SK-N-SH (cell line): ENCODE results near the gene JMJD8. TPM values are rescaled to one million over a fixed set of nuclear protein-coding genes. Genes with fewer than 3 reads are reported as not detected.

Source experiments
- CTCF ChIA-PET: fragments of 300-600, 350-600 bp; formaldehyde crosslinking; extraction: SDS; loops from one replicate; lab custom pipeline; 2021; lab: Yijun Ruan, JAX
- POLR2A ChIA-PET: fragments of 350-600 bp; sonication (Branson Sonifier 250); formaldehyde crosslinking; extraction: SDS; loops from one replicate; lab custom pipeline; 2020; ENCODE audit warnings: antibody characterized with exemption, inconsistent platforms; lab: Yijun Ruan, JAX
- DNase-seq: peaks from one replicate; pipeline ENCODE4 v3.0.0; 2012
- H2AFZ ChIP-seq: fragments of 200-600 bp; sonication (generic); 2 replicates; pipeline ENCODE4 v1.8.1; 2016; ENCODE audit warnings: antibody characterized with exemption, mild to moderate bottlenecking, low read depth
- H3F3A ChIP-seq: fragments of 200-600 bp; sonication (generic); replicated peaks from 2 replicates; pipeline ENCODE3; 2016; ENCODE audit warnings: antibody characterized with exemption, mild to moderate bottlenecking; ENCODE audit not compliant: insufficient read depth
- H3K27ac ChIP-seq, 2 experiments: fragments of 200-500 bp in 1 of 2; fragments of 200-600 bp in 1 of 2; sonication (Bioruptor generic) in 1 of 2; sonication (generic), shearing (Covaris generic) in 1 of 2; 2 replicates each; pipeline versions ENCODE4 v1.5.1 to v1.6.1; 2014 to 2016; ENCODE audit warnings: low read depth in 2 of 2, inconsistent platforms in 1 of 2, low read length in 1 of 2, mild to moderate bottlenecking in 1 of 2, mixed read lengths in 1 of 2
- H3K27me3 ChIP-seq: fragments of 200-600 bp; sonication (generic), shearing (Covaris generic); 2 replicates; pipeline ENCODE4 v1.6.1; 2016; ENCODE audit warnings: mixed run types; ENCODE audit not compliant: insufficient read depth
- H3K36me3 ChIP-seq, 2 experiments: fragments of 200-500 bp in 1 of 2; fragments of 200-600 bp in 1 of 2; sonication (Bioruptor generic) in 1 of 2; sonication (generic) in 1 of 2; replicated peaks in 1 of 2; 2 replicates each; pipeline versions ENCODE3 to v1.5.1; 2014 to 2016; ENCODE audit warnings: low read length in 1 of 2, mild to moderate bottlenecking in 1 of 2; ENCODE audit not compliant: insufficient read depth in 2 of 2, control insufficient read depth in 1 of 2
- H3K4me1 ChIP-seq, 2 experiments: fragments of 200-500 bp in 1 of 2; fragments of 200-600 bp in 1 of 2; sonication (Bioruptor generic) in 1 of 2; sonication (generic), shearing (Covaris generic) in 1 of 2; 2 replicates each; pipeline versions ENCODE4 v1.5.1 to v1.6.1; 2014 to 2016; ENCODE audit warnings: low read depth in 1 of 2, low read length in 1 of 2, mixed run types in 1 of 2; ENCODE audit not compliant: insufficient read depth in 2 of 2, control insufficient read depth in 1 of 2
- H3K4me2 ChIP-seq: fragments of 200-600 bp; sonication (generic), shearing (Covaris generic); 2 replicates; pipeline ENCODE4 v1.6.1; 2017; ENCODE audit warnings: mixed run types
- H3K4me3 ChIP-seq, 2 experiments: fragments of 200-500 bp in 1 of 2; fragments of 200-600 bp in 1 of 2; sonication (Bioruptor generic) in 1 of 2; sonication (generic), shearing (Covaris generic) in 1 of 2; 2 replicates each; pipeline versions ENCODE4 v1.5.1 to v1.8.1; 2014 to 2016; ENCODE audit warnings: low read depth in 2 of 2, inconsistent platforms in 1 of 2, low read length in 1 of 2, mild to moderate bottlenecking in 1 of 2, mixed read lengths in 1 of 2, moderate library complexity in 1 of 2
- H3K79me2 ChIP-seq: fragments of 200-600 bp; sonication (generic); 2 replicates; pipeline ENCODE4 v1.8.1; 2017; ENCODE audit warnings: mild to moderate bottlenecking; ENCODE audit not compliant: insufficient read depth
- H3K9ac ChIP-seq: fragments of 200-600 bp; sonication (generic); 2 replicates; pipeline ENCODE4 v1.6.1; 2017; ENCODE audit warnings: mixed run types
- H3K9me2 ChIP-seq: fragments of 200-600 bp; sonication (generic); 2 replicates; pipeline ENCODE4 v1.6.1; 2017; ENCODE audit warnings: mixed run types
- H3K9me3 ChIP-seq: fragments of 200-600 bp; sonication (generic); 2 replicates; pipeline ENCODE4 v1.6.1; 2017; ENCODE audit warnings: mixed run types, mild to moderate bottlenecking, moderate library complexity
- H4K20me1 ChIP-seq: fragments of 200-600 bp; sonication (generic); 2 replicates; pipeline ENCODE4 v1.6.1; 2017; ENCODE audit warnings: mild to moderate bottlenecking, mixed run types; ENCODE audit not compliant: insufficient read depth
- CHD2 ChIP-seq: fragments of 150-350 bp; IDR thresholded peaks from 2 replicates; pipeline ENCODE4 v1.6.1; 2018; ENCODE audit warnings: low read length; ENCODE audit not compliant: partially characterized antibody
- MAX ChIP-seq: IDR thresholded peaks from 2 replicates; pipeline ENCODE4 v1.4.0; 2012; ENCODE audit warnings: low read depth
- NRF1 ChIP-seq: IDR thresholded peaks from 2 replicates; pipeline ENCODE4 v1.6.1; 2012; ENCODE audit warnings: low read depth, mild to moderate bottlenecking, low read length
- RCOR1 ChIP-seq: fragments of 150-350 bp; IDR thresholded peaks from 2 replicates; pipeline ENCODE4 v1.6.1; 2017; ENCODE audit warnings: antibody characterized with exemption, low read length
- REST ChIP-seq: IDR thresholded peaks from 2 replicates; pipeline ENCODE4 v1.6.1; 2012; ENCODE audit warnings: mild to moderate bottlenecking, low read depth, low read length, moderate library complexity
- SIN3A ChIP-seq: IDR thresholded peaks from 2 replicates; pipeline ENCODE4 v1.6.1; 2012; ENCODE audit warnings: low read depth, mild to moderate bottlenecking, low read length, moderate library complexity, borderline replicate concordance
- SMC3 ChIP-seq: IDR thresholded peaks from 2 replicates; pipeline ENCODE4 v1.6.1; 2012; ENCODE audit warnings: low read depth, low read length, improper control_type of control experiment
- USF2 ChIP-seq: fragments of 150-350 bp; IDR thresholded peaks from 2 replicates; pipeline ENCODE4 v1.6.1; 2017; ENCODE audit warnings: antibody characterized with exemption, low read length, low read depth, borderline replicate concordance
- WGBS: methylation state at CpG from one replicate; pipeline ENCODE4 v1.1.6; 2017; ENCODE audit warnings: low lambda C conversion rate; 5-methylcytosine and 5-hydroxymethylcytosine counted together
- polyA plus RNA-seq, 3 experiments: library from polyadenylated mRNA; depleted of rRNA; stranded (reverse); fragments of >200 nt; gene quantifications; 2 replicates each; pipeline ENCODE4 v1.2.3, GENCODE V29; 2012
- TF ChIP-seq, protein P1 (sequence below): IDR thresholded peaks from 2 replicates; pipeline ENCODE4 v1.4.0; 2012; ENCODE audit warnings: low read depth, borderline replicate concordance
- TF ChIP-seq, protein P2 (sequence below): fragments of 150-350 bp; IDR thresholded peaks from 2 replicates; pipeline ENCODE4 v1.6.1; 2016; ENCODE audit warnings: mild to moderate bottlenecking, low read depth, low read length
- TF ChIP-seq, protein P3 (sequence below): fragments of 200-600 bp; sonication (generic); IDR thresholded peaks from 2 replicates; pipeline ENCODE4 v1.6.1; 2017; ENCODE audit warnings: antibody characterized with exemption, mild to moderate bottlenecking, moderate library complexity

JMJD8 gene
- polyA plus RNA-seq, 1 of the 3 experiments (the other 2 are of a cell fraction), result 67.0 TPM

DNA sequence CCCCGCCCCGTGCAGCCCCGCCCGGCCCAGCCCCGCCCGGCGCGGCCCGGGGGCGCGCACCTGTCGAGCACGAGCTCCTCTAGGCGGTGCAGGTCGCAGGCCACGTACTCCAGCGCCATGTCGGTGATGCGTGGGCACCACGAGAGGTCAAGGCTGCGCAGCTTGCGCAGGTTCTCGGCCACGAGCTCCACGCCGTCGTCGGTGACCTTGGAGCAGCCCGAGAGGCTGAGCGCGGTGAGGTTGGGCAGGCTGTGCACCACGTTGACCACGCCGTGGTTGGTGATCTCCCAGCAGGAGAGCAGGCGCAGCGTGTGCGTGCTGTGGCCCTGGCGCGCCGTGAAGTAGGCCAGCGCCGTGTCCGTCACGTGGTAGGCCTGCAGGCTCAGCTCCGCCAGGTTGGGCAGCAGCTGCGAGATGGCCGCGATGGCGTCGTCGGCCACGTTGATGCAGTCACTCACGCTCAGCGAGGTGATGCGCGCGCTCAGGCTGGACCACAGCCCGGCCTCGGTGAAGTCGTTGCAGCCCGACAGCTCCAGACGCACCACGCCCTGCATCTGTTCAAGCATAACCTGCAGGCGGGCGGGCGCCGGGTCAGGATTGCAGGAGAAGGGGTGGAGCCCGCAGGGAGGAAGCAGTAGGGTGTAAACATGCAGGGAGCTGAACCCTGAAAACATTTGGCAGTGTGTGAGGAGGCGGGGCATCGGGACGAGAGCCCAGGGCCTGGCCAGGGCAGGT, 11.4 kb upstream of the JMJD8 start:
- no peaks in the 10 kb centered on the region for H3K9me2 ChIP-seq
- whole genome bisulfite sequencing, result 78% methylated on average over 52 of the region's 71 CpGs
- H3F3A ChIP-seq, result peaks cover 20% of the 10 kb centered on the region
- peaks cover 0 to 2% of the 10 kb centered on the region in 2 experiments for H3K36me3 ChIP-seq
- no peaks in the 10 kb centered on the region for H3K4me1 ChIP-seq
- POLR2A ChIA-PET, result no interaction called here
- H4K20me1 ChIP-seq, result peaks cover 18% of the 10 kb centered on the region
- peaks cover 22% of the 10 kb centered on the region for H3K79me2 ChIP-seq
- H3K4me3 ChIP-seq, result no peak overlapping the region
- no peak overlapping the region for H3K27ac ChIP-seq
- no peak for DNase-seq
- no peak overlapping the region for H3K4me2 ChIP-seq
- CTCF ChIA-PET, result no interaction called here
- H3K9me3 ChIP-seq, result no peaks in the 10 kb centered on the region
- no peaks in the 10 kb centered on the region for H3K27me3 ChIP-seq
- TF ChIP-seq, protein P1, sequence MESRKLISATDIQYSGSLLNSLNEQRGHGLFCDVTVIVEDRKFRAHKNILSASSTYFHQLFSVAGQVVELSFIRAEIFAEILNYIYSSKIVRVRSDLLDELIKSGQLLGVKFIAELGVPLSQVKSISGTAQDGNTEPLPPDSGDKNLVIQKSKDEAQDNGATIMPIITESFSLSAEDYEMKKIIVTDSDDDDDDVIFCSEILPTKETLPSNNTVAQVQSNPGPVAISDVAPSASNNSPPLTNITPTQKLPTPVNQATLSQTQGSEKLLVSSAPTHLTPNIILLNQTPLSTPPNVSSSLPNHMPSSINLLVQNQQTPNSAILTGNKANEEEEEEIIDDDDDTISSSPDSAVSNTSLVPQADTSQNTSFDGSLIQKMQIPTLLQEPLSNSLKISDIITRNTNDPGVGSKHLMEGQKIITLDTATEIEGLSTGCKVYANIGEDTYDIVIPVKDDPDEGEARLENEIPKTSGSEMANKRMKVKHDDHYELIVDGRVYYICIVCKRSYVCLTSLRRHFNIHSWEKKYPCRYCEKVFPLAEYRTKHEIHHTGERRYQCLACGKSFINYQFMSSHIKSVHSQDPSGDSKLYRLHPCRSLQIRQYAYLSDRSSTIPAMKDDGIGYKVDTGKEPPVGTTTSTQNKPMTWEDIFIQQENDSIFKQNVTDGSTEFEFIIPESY, result no peak
- no peak for TF ChIP-seq RCOR1
- no peak for TF ChIP-seq CHD2
- TF ChIP-seq, all 33 proteins: peak for 0
- Histone ChIP-seq H2AFZ (no peak overlapping the region), H3K9ac (no peak overlapping the region)

DNA sequence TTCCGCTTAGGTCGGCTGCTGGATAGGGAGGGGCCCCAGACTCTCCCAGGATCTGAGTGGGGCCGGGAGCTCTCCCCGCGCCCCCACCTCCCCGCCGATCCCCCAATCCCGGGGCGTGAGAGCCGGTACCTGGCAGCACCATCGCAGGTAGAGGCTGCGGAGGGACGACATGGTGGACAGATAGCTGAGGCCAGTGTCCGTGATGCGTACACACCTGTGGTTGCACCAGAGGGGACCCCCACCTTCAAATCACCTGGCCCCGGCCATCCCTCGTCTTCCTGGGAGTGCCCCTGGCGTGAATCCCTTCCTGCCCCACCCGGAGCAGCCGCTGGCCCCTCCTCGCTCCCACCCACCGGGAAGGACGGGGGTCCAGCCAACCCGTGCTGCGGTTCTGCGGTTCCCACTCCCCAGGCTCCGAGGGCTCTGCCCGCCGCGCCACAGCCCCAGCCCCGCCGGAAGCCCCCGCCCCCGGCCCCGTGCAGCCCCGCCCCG, 10.8 kb upstream of the JMJD8 start:
- H3K4me2 ChIP-seq, result no peak overlapping the region
- peaks cover 12% of the 10 kb centered on the region for H4K20me1 ChIP-seq
- H3K36me3 ChIP-seq, result peaks cover 0 to 2% of the 10 kb centered on the region in 2 experiments
- no peak overlapping the region for H3K9ac ChIP-seq
- no peaks in the 10 kb centered on the region for H3K27me3 ChIP-seq
- CTCF ChIA-PET, result no interaction called here
- no peak overlapping the region for H2AFZ ChIP-seq
- H3K4me1 ChIP-seq, result no peaks in the 10 kb centered on the region
- 89% methylated on average over 29 of the region's 37 CpGs for WGBS
- H3K27ac ChIP-seq, result no peak overlapping the region
- peaks cover 19% of the 10 kb centered on the region for H3K79me2 ChIP-seq
- no peak for DNase-seq
- H3K9me2 ChIP-seq, result no peaks in the 10 kb centered on the region
- POLR2A ChIA-PET, result no interaction called here
- no peaks in the 10 kb centered on the region for H3K9me3 ChIP-seq
- no peak overlapping the region for H3K4me3 ChIP-seq
- peaks cover 20% of the 10 kb centered on the region for H3F3A ChIP-seq
- TF ChIP-seq, protein P1, result no peak
- no peak for TF ChIP-seq USF2
- no peak for TF ChIP-seq SIN3A
- TF ChIP-seq, protein P2, sequence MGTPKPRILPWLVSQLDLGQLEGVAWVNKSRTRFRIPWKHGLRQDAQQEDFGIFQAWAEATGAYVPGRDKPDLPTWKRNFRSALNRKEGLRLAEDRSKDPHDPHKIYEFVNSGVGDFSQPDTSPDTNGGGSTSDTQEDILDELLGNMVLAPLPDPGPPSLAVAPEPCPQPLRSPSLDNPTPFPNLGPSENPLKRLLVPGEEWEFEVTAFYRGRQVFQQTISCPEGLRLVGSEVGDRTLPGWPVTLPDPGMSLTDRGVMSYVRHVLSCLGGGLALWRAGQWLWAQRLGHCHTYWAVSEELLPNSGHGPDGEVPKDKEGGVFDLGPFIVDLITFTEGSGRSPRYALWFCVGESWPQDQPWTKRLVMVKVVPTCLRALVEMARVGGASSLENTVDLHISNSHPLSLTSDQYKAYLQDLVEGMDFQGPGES, result no peak
- no peak for TF ChIP-seq CHD2
- no peak for TF ChIP-seq SMC3
- TF ChIP-seq, protein P3, sequence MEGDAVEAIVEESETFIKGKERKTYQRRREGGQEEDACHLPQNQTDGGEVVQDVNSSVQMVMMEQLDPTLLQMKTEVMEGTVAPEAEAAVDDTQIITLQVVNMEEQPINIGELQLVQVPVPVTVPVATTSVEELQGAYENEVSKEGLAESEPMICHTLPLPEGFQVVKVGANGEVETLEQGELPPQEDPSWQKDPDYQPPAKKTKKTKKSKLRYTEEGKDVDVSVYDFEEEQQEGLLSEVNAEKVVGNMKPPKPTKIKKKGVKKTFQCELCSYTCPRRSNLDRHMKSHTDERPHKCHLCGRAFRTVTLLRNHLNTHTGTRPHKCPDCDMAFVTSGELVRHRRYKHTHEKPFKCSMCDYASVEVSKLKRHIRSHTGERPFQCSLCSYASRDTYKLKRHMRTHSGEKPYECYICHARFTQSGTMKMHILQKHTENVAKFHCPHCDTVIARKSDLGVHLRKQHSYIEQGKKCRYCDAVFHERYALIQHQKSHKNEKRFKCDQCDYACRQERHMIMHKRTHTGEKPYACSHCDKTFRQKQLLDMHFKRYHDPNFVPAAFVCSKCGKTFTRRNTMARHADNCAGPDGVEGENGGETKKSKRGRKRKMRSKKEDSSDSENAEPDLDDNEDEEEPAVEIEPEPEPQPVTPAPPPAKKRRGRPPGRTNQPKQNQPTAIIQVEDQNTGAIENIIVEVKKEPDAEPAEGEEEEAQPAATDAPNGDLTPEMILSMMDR, result no peak
- TF ChIP-seq MAX, result no peak
- TF ChIP-seq NRF1, result no peak
- TF ChIP-seq REST, result no peak
